Bronchial epithelial cell (primary cell): Measurements from ENCODE around the gene CIDEC. TPM values are rescaled to one million over a fixed set of nuclear protein-coding genes. Genes with fewer than 3 reads are reported as not detected.

Experiments used
- DNase-seq: peaks from one replicate; pipeline ENCODE4 v3.0.0-alpha.2; 2010; ENCODE audit warnings: low read depth
- FAIRE-seq: peaks from 2 replicates; lab custom pipeline; 2011; peaks lifted over from hg19 to GRCh38; lab: Jason Lieb, UNC
- H3K27me3 ChIP-seq: 2 replicates; pipeline ENCODE4 v1.5.1; 2011; ENCODE audit warnings: low read length; ENCODE audit not compliant: control insufficient read depth, insufficient read depth
- H3K36me3 ChIP-seq: 2 replicates; pipeline ENCODE4 v1.5.1; 2011; ENCODE audit warnings: low read length; ENCODE audit not compliant: control insufficient read depth, insufficient read depth
- H3K4me3 ChIP-seq: 2 replicates; pipeline ENCODE4 v1.5.1; 2011; ENCODE audit warnings: mild to moderate bottlenecking, low read depth, low read length, control low read depth
- total RNA-seq: library from RNA; depleted of rRNA; stranded (reverse); fragments of >200 nt; gene quantifications from 2 replicates; pipeline ENCODE4 v1.2.1, GENCODE V29; 2014
- TF ChIP-seq, protein P1 (sequence below): IDR thresholded peaks from 2 replicates; pipeline ENCODE4 v1.5.1; 2011; ENCODE audit warnings: mild to moderate bottlenecking, moderate library complexity, low read length, control low read depth, inconsistent platforms; ENCODE audit not compliant: insufficient read depth, severe bottlenecking

The CIDEC gene, protein sequence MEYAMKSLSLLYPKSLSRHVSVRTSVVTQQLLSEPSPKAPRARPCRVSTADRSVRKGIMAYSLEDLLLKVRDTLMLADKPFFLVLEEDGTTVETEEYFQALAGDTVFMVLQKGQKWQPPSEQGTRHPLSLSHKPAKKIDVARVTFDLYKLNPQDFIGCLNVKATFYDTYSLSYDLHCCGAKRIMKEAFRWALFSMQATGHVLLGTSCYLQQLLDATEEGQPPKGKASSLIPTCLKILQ
- not detected in 2 replicates for total RNA-seq

DNA sequence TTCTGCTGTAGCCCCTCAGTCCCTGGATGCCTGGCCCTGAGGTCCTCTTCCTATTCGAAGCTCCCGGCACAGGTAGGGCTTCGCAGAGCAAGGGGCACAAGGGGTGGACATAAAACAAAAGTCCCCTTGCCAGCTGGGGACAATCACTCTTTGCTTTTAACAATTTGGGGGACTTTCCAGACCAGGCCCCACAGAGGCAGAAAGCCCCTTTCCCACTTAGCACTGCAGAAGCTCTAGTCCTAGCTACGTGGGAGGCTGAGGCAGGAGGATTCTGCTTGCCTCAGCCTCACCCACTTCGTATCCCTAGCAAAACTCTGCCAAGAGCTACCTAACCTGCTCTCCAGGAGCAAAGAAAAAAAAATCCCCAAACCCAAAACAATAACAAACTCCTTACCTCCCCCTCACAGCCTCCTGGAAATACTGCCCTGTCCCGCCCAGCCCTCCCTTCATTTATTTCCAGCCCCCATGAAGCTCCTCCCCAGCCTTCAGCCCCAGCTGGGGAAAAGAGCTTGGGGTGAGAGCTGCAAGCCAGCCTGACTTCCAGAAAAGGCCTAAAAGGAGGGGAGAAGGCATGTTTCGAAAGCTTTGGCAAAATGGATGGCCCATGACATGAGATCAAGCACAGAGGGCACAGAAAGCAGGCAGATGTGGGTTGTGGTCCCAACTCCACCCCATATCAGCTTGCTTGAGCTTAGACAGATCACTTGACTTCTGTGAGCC, at the start of gene CIDEC:
CIDEC (minus strand) TSS at position 424 of the 720 bp plus-strand sequence. CDS start 1,767 bp downstream, outside the sequence.
- no peak for FAIRE-seq
- Histone ChIP-seq H3K36me3 (no peaks in the 10 kb centered on the region), H3K4me3 (no peak within 1 kb of the TSS), H3K27me3 (no peaks in the 10 kb centered on the region)
- DNase-seq, result no peak
- TF ChIP-seq, protein P1, sequence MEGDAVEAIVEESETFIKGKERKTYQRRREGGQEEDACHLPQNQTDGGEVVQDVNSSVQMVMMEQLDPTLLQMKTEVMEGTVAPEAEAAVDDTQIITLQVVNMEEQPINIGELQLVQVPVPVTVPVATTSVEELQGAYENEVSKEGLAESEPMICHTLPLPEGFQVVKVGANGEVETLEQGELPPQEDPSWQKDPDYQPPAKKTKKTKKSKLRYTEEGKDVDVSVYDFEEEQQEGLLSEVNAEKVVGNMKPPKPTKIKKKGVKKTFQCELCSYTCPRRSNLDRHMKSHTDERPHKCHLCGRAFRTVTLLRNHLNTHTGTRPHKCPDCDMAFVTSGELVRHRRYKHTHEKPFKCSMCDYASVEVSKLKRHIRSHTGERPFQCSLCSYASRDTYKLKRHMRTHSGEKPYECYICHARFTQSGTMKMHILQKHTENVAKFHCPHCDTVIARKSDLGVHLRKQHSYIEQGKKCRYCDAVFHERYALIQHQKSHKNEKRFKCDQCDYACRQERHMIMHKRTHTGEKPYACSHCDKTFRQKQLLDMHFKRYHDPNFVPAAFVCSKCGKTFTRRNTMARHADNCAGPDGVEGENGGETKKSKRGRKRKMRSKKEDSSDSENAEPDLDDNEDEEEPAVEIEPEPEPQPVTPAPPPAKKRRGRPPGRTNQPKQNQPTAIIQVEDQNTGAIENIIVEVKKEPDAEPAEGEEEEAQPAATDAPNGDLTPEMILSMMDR, result no peak

GRCh38 chr3:9928158-9928557, 48.1 kb upstream of the CIDEC start:
- DNase-seq (no peak), FAIRE-seq (no peak)
- TF ChIP-seq, protein P1, result no peak
- no peak overlapping the region for H3K4me3 ChIP-seq
- peaks cover 3% of the 10 kb centered on the region for H3K36me3 ChIP-seq
- no peaks in the 10 kb centered on the region for H3K27me3 ChIP-seq

DNA sequence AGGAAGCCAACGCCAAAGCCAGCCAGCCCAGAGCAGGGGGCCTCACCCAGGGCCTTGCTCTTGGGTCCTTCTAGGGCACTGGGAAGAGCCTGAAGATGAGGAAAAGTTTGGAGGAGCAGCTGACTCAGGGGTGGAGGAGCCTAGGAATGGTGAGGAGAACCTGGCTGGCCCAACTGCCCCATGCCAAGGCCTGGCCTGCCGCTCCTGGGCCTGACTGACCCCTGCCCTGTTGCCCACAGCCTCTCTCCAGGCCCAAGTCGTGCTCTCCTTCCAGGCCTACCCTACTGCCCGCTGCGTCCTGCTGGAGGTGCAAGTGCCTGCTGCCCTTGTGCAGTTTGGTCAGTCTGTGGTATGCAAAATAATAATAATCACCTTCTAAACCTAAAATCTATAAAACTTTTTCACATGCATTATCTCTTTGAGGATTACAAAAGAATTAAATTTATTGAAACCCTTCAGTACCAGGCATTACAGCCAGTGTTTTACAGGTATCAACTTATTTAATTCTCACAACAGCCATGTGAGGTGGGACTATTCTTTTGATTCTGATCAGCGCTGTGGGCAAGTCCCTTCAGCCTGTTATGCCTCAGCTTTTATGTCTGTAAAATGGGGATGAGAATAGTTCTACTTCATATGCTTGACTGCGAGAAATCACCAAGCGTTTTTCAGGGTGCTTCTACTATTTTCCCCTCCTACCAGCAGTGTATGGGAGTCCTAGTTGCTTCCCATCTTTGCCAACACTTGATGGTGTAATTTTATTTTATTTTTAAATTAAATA, 38.4 kb upstream of the CIDEC start:
- H3K27me3 ChIP-seq, result no peaks in the 10 kb centered on the region
- TF ChIP-seq, protein P1, result no peak
- H3K36me3 ChIP-seq, result peaks cover 4% of the 10 kb centered on the region
- DNase-seq (no peak), FAIRE-seq (no peak)
- no peak overlapping the region for H3K4me3 ChIP-seq

DNA sequence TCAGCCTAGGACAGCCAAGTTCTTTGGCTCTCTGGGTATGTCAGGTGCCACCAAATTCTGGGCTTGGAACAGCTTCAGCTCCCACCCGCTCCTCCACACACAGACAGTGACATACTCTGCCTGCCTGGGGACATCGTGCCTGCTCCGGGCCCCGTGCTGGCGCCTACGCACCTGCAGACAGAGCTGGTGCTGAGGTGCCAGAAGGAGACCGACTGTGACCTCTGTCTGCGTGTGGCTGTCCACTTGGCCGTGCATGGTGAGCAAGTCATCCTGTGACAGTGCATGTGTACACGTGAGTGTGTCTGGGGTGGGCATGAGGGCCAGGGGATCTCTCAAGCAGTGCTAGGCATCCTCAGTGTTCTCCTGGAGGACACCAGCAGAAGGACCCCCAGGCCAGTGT, 37.8 kb upstream of the CIDEC start:
- H3K27me3 ChIP-seq, result no peaks in the 10 kb centered on the region
- H3K4me3 ChIP-seq, result no peak overlapping the region
- H3K36me3 ChIP-seq, result peaks cover 4% of the 10 kb centered on the region
- TF ChIP-seq, protein P1, result no peak
- FAIRE-seq (no peak), DNase-seq (no peak)

DNA sequence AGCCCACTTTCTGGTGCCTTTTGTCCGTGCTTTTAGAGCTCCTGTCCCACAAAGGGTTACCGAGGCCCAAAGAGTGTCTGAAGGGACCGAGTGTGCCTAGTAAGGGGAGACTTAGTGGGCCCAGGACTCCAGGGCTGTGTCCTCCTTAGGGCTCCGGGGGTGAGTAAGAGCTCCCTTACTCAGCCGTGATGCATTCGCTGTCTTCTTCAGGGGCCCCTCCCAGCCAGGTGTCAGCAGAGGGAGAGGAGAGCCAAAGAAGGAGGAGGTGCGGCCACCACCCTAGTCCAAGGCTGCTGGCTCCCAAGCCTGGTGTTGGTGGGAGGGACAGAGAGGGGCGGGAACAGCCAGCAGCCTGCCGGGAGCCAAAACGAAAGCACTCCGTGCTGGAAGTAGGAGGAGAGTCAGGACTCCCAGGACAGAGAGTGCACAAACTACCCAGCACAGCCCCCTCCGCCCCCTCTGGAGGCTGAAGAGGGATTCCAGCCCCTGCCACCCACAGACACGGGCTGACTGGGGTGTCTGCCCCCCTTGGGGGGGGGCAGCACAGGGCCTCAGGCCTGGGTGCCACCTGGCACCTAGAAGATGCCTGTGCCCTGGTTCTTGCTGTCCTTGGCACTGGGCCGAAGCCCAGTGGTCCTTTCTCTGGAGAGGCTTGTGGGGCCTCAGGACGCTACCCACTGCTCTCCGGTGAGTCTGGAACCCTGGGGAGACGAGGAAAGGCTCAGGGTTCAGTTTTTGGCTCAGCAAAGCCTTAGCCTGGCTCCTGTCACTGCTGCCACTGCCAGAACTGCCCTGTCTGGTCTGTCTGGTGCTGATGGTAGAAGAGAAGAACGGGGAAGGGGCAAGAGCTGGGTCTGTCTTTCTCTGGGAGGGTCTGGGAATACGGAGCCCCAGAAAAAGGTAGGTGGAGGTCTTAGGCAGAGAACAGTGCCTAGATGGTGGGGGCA, 37.0 kb upstream of the CIDEC start, which contains the start of gene IL17RC:
IL17RC (plus strand) TSS at position 365 of the 947 bp plus-strand sequence; CDS start at position 583, 218 bp downstream.
- DNase-seq, result peak; percentile 97
- Histone ChIP-seq H3K27me3 (no peaks in the 10 kb centered on the region), H3K4me3 (peak within 1 kb of the TSS; percentile 42), H3K36me3 (peaks cover 4% of the 10 kb centered on the region)
- FAIRE-seq, result no peak
- TF ChIP-seq, protein P1, result no peak
